Progenitor cell of endocrine pancreas (in vitro differentiated cells): ENCODE measurements around the gene PROSER3. TPM values are rescaled to one million over a fixed set of nuclear protein-coding genes. Genes with fewer than 3 reads are reported as not detected.

Source experiments
- DNase-seq: peaks from one replicate; pipeline ENCODE4 v3.0.0; 2021; ENCODE audit warnings: low spot score; ENCODE audit not compliant: unreplicated experiment
- H3K27ac Mint-ChIP-seq: 2 replicates; pipeline ENCODE4 v1.8.0; 2021; ENCODE audit warnings: mild to moderate bottlenecking, moderate library complexity, mixed read lengths
- H3K27me3 Mint-ChIP-seq: 2 replicates; pipeline ENCODE4 v1.8.0; 2021; ENCODE audit warnings: mixed read lengths
- H3K36me3 Mint-ChIP-seq: 2 replicates; pipeline ENCODE4 v1.8.0; 2022; ENCODE audit warnings: mixed read lengths; ENCODE audit not compliant: insufficient read depth
- H3K4me1 Mint-ChIP-seq: 2 replicates; pipeline ENCODE4 v1.8.0; 2021; ENCODE audit warnings: low read depth, mixed read lengths
- H3K4me3 Mint-ChIP-seq: 2 replicates; pipeline ENCODE4 v1.8.0; 2021; ENCODE audit warnings: low read depth, mild to moderate bottlenecking, moderate library complexity, mixed read lengths
- H3K9me3 Mint-ChIP-seq: 2 replicates; pipeline ENCODE4 v1.8.0; 2021; ENCODE audit warnings: low read depth, mixed read lengths
- CTCF ChIP-seq: fragments of 200-600 bp; sonication (generic); IDR thresholded peaks from one replicate; pipeline ENCODE4 v1.5.0; 2021; ENCODE audit warnings: antibody characterized with exemption, mild to moderate bottlenecking; ENCODE audit not compliant: unreplicated experiment
- total RNA-seq: library from RNA; stranded (reverse); gene quantifications from 2 replicates; pipeline ENCODE4 v1.2.1, GENCODE V29; 2021

The PROSER3 gene
- total RNA-seq, 1 donor from 2014 or later, result 58.6 TPM

GRCh38 chr19:35731779-35732405 lies 26.1 kb upstream of the PROSER3 start:
- no peak for DNase-seq
- H3K27me3 Mint-ChIP-seq, result no peaks in the 10 kb centered on the region
- no peaks in the 10 kb centered on the region for H3K4me1 Mint-ChIP-seq
- TF ChIP-seq CTCF, result no peak
- peaks cover 32% of the 10 kb centered on the region for H3K36me3 Mint-ChIP-seq
- no peaks in the 10 kb centered on the region for H3K9me3 Mint-ChIP-seq
- no peak overlapping the region for H3K4me3 Mint-ChIP-seq
- H3K27ac Mint-ChIP-seq, result no peak overlapping the region

DNA sequence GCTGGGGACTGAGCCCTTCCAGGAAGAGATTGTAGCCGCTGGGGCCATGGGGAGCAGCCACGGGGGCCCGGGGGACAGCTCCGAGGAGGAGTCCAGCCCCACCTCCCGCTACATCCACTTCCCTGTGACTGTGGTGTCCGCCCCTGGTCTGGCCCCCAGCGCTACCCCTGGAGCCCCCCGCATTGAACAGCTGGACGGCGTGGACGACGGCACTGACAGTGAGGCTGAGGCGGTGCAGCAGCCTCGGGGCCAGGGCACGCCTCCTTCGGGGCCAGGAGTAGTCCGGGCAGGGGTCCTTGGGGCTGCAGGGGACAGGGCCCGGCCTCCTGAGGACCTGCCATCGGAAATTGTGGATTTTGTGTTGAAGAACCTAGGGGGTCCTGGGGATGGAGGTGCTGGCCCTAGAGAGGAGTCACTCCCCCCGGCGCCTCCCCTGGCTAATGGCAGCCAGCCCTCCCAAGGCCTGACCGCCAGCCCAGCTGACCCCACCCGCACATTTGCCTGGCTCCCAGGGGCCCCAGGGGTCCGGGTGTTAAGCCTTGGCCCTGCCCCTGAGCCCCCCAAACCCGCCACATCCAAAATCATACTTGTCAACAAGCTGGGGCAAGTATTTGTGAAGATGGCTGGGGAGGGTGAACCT lies 25.3 kb upstream of the PROSER3 start:
- no peak for DNase-seq
- no peaks in the 10 kb centered on the region for H3K27me3 Mint-ChIP-seq
- H3K4me1 Mint-ChIP-seq, result no peaks in the 10 kb centered on the region
- no peak for TF ChIP-seq CTCF
- no peaks in the 10 kb centered on the region for H3K9me3 Mint-ChIP-seq
- H3K4me3 Mint-ChIP-seq, result no peak overlapping the region
- no peak overlapping the region for H3K27ac Mint-ChIP-seq
- peaks cover 32% of the 10 kb centered on the region for H3K36me3 Mint-ChIP-seq

- Mint-ChIP-seq H3K9me3 (no peaks in the 10 kb centered on the region), H3K27ac (no peak overlapping the region), H3K36me3 (peaks cover 32% of the 10 kb centered on the region), H3K27me3 (no peaks in the 10 kb centered on the region), H3K4me3 (no peak overlapping the region), H3K4me1 (no peaks in the 10 kb centered on the region)
- no peak for TF ChIP-seq CTCF
- DNase-seq, result no peak
Observed at GRCh38 chr19:35733180-35734125, 24.5 kb upstream of the PROSER3 start.

DNA sequence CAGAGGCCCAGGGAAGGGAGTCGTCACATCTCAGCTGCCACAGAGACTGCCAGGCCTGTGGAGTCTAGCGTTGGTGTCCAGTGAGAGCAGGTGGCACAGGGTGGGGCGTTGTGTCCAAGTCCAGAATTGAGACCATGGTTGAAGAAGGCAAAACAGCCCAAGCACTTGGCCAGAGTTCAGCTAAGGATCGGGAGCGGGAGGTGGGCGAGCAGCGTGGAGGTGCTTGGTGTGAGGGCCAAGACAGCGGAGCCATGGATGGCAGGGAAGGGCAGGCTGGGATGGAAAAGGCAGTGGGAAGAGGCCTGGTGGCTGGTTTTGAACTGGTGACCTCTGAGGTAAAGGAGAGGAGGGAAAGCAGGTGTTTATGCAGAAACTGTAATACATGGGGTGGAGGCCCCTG lies 23.7 kb upstream of the PROSER3 start:
- no peak for TF ChIP-seq CTCF
- Mint-ChIP-seq H3K27me3 (no peaks in the 10 kb centered on the region), H3K4me1 (no peaks in the 10 kb centered on the region), H3K9me3 (no peaks in the 10 kb centered on the region), H3K27ac (no peak overlapping the region), H3K36me3 (peaks cover 32% of the 10 kb centered on the region), H3K4me3 (no peak overlapping the region)
- DNase-seq, result no peak

- Mint-ChIP-seq H3K4me3 (no peak overlapping the region), H3K9me3 (no peaks in the 10 kb centered on the region), H3K27ac (no peak overlapping the region), H3K4me1 (peaks cover 1% of the 10 kb centered on the region), H3K36me3 (peaks cover 28% of the 10 kb centered on the region), H3K27me3 (no peaks in the 10 kb centered on the region)
- no peak for DNase-seq
- no peak for TF ChIP-seq CTCF
Observed at GRCh38 chr19:35734889-35735288, 23.1 kb upstream of the PROSER3 start.
